Activated T-cell treated with anti-CD3 and anti-CD28 coated beads, Interleukin-2, amount 50 U/mL, for 72 hours (primary cell): Measurements from ENCODE around the gene PPM1M. TPM values are rescaled to one million over a fixed set of nuclear protein-coding genes. Genes with fewer than 3 reads are reported as not detected.
"Not testable (repeated sequence)": the region's sequence is repeated elsewhere in the genome, so short reads cannot be mapped to it uniquely, and the experiment has no call there.

Experiments used
- ATAC-seq, 2 donors: fragments of 150-1000 bp; cut with Tn5 transposase; replicated peaks in 1 of 2; 2 replicates each; pipeline ENCODE4 v1.10.0; 2021; ENCODE audit warnings: moderate library complexity in 2 of 2, mild to moderate bottlenecking in 1 of 2
- DNase-seq, 2 donors: peaks; one replicate each; pipeline ENCODE4 v3.0.0; 2021 to 2022; ENCODE audit warnings: mixed read lengths in 1 of 2
- H3K27ac Mint-ChIP-seq: one replicate; pipeline ENCODE4 v1.8.0; 2022; ENCODE audit warnings: mild to moderate bottlenecking, moderate library complexity, mixed read lengths
- H3K27me3 Mint-ChIP-seq: one replicate; pipeline ENCODE4 v1.8.0; 2022; ENCODE audit warnings: low read depth, mixed read lengths
- H3K36me3 Mint-ChIP-seq, 2 donors: one replicate each; pipeline ENCODE4 v1.8.0; 2022; ENCODE audit warnings: mixed read lengths in 2 of 2, mild to moderate bottlenecking in 1 of 2; ENCODE audit not compliant: insufficient read depth in 2 of 2
- H3K4me1 Mint-ChIP-seq: one replicate; pipeline ENCODE4 v1.8.0; 2022; ENCODE audit warnings: low read depth, mixed read lengths
- H3K4me3 Mint-ChIP-seq, 2 donors: one replicate each; pipeline ENCODE4 v1.8.0; 2022; ENCODE audit warnings: mild to moderate bottlenecking in 2 of 2, mixed read lengths in 2 of 2, moderate library complexity in 2 of 2
- H3K9me3 Mint-ChIP-seq, 2 donors: one replicate each; pipeline ENCODE4 v1.8.0; 2022; ENCODE audit warnings: mixed read lengths in 2 of 2
- total RNA-seq, 2 donors: library from RNA; stranded (reverse); gene quantifications; one replicate each; pipeline ENCODE4 v1.2.3, GENCODE V29; 2022

Gene PPM1M
- total RNA-seq, 2 donors from 2014 or later: 119 to 121 TPM

DNA sequence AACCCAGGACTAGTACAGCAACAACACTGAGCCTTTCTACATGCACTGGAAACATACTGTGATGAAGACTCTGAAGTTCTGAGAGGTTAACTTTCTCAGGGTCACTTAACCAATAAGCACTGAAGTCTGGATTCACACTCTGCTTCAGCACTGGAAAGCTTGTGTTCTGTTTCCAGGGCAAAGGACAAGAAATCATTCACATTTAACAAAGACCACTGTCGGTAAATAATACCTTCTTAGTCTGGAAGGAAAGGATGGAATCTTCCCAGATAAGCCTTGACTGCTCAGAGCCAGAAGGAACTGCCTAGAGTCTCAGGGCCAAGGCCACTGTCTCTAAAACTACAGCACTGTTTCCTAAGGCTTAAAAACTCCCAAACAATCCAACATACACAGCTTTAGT, 37.7 kb downstream of the PPM1M start:
- ATAC-seq: no peak
- Mint-ChIP-seq H3K27ac (peak overlapping the region; percentile 81), H3K4me1 (peaks cover 65% of the 10 kb centered on the region), H3K9me3 (no peaks in the 10 kb centered on the region), H3K4me3 (peak overlapping the region in 1 of 2 donors; percentile 52), H3K36me3 (peaks cover 6 to 7% of the 10 kb centered on the region in 2 donors), H3K27me3 (no peaks in the 10 kb centered on the region)
- DNase-seq: no peak

DNA sequence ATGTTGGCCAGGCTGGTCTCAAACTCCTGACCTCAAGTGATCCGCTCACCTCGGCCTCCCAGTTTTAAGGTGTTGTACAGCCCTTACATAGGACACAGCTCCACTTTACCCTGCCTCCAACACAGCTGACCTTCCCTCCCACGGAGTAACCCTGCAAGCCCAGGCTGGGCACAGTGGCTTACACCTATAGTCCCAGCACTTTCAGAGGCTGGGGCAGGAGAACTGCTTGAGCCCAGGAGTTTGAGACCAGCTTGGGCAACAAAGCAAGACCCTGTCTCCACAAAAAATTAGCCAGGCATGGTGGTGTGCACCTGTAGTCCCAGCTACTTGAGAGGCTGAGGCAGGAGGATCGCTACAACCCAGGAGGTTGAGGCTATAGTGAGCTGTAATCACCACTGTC, 38.5 kb downstream of the PPM1M start:
- not testable (repeated sequence) for ATAC-seq, H3K36me3 Mint-ChIP-seq

DNA sequence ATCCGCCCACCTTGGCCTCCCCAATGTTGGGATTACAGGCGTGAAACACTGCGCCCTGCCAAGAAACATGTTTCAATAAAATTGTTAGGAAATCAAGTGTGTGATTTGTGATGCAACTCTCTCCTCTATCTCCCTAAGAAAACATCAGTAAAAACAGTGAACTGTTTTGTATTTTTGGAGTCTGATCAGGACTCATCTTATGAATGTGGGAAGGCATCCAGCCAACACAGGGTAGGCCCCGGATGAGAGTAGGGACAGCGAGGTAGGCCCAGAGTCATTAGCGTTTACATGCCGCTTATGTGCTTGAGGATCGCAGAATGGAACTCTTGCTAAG, 41.2 kb downstream of the PPM1M start:
- H3K27me3 Mint-ChIP-seq: no peaks in the 10 kb centered on the region
- H3K27ac Mint-ChIP-seq: peak overlapping the region; percentile 100
- DNase-seq (no peak), ATAC-seq (no peak)
- peak overlapping the region; percentile 92 to 94 for H3K4me3 Mint-ChIP-seq
- H3K36me3 Mint-ChIP-seq: peaks cover 6 to 7% of the 10 kb centered on the region in 2 donors
- peaks cover 52% of the 10 kb centered on the region for H3K4me1 Mint-ChIP-seq
- H3K9me3 Mint-ChIP-seq: no peaks in the 10 kb centered on the region

More for the DNA sequence above, 38.5 kb downstream of the PPM1M start:
- H3K9me3 Mint-ChIP-seq, DNase-seq, H3K27me3 Mint-ChIP-seq, H3K4me3 Mint-ChIP-seq: not testable (repeated sequence)
- Mint-ChIP-seq H3K4me1 (peaks cover 67% of the 10 kb centered on the region), H3K27ac (peak overlapping the region; percentile 89)

DNA sequence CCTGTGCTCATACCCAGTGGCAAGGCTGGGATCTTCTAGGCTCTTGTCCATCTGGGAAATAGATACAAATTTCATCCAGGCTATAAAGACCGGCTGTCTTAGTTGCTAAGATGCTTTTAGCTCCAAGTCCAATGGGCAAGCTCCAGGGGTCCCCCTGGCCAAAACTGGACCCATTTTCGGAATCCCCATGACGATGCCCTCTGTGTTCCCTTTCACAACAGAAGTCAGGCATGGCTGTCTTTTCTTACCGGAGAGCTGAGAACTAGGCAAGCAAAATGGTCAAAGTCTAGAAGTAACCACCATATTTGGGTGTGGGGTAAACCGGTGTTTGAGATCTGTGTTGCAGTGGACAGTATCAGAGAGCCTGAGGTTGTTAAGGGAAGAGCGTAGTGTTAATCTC, 43.1 kb downstream of the PPM1M start:
- DNase-seq: no peak

DNA sequence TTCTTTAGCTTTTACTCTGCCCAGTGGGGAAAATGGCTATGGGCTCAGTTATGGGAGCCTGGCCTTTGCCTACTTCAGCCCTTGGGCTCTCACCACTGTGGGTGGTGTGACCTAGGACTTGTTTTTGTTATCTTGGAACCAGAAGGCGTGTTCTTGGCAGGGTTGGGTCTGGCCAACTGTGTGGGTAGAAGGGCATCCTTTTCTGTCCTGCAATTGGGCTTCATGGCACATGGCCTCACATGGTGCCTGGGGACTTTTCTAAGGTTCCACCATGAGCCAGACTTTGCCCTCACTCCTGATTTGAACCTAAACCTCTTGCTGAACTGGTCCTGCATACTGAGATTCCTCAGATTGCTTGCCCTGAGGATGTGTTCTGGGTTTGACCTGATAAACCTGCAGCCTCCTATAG, 43.8 kb downstream of the PPM1M start:
- peak overlapping the region in 1 of 2 donors; percentile 92 for H3K4me3 Mint-ChIP-seq
- H3K9me3 Mint-ChIP-seq: no peaks in the 10 kb centered on the region
- ATAC-seq: no peak
- H3K4me1 Mint-ChIP-seq: peaks cover 33% of the 10 kb centered on the region
- peaks cover 4 to 6% of the 10 kb centered on the region in 2 donors for H3K36me3 Mint-ChIP-seq
- no peaks in the 10 kb centered on the region for H3K27me3 Mint-ChIP-seq
- H3K27ac Mint-ChIP-seq: no peak overlapping the region
- no peak for DNase-seq

More for the DNA sequence above, 43.1 kb downstream of the PPM1M start:
- H3K27me3 Mint-ChIP-seq: no peaks in the 10 kb centered on the region
- H3K4me3 Mint-ChIP-seq: peak overlapping the region; percentile 92 to 94
- ATAC-seq: no peak
- H3K27ac Mint-ChIP-seq: peak overlapping the region; percentile 100
- H3K36me3 Mint-ChIP-seq: peaks cover 4 to 6% of the 10 kb centered on the region in 2 donors
- H3K4me1 Mint-ChIP-seq: peaks cover 33% of the 10 kb centered on the region
- H3K9me3 Mint-ChIP-seq: no peaks in the 10 kb centered on the region

DNA sequence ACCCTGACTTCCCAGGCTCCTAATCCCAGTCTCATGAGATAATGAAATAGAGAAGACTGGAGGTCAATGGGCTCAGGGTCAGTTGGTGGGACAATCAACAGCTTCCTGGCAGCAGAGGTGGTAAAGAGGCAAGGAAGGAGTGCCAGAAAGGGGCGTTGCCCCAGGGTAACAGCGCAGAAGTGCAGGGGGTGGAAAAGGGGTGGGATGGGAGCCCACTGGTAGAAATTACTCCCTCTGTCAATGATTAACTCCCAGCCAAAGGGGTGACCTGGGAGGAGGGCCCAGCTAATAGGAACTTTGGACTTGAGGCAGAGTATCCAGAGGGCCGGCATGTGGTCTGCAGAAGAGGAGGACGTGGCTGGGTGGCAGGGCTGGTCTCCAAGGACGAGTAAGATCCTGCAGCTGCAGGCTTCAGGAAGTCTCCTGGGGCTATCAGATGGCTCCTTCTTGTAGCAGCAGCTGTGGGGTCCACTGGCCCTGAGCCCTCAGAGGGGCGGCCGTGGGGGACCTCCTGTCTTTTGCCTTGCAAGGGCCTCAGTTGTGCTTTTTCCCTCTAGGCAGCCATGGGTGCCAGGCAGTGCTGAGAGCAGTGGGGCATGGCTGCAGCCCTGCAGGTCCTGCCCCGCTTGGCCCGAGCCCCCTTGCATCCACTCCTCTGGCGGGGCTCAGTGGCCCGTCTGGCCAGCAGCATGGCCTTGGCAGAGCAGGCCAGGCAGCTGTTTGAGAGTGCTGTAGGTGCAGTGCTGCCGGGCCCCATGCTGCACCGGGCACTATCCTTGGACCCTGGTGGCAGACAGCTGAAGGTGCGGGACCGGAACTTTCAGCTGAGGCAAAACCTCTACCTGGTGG, 44.4 kb downstream of the PPM1M start:
- DNase-seq: no peak
- Mint-ChIP-seq H3K4me3 (no peak overlapping the region), H3K9me3 (no peaks in the 10 kb centered on the region), H3K36me3 (peaks cover 4 to 6% of the 10 kb centered on the region in 2 donors), H3K27me3 (no peaks in the 10 kb centered on the region), H3K4me1 (peaks cover 33% of the 10 kb centered on the region), H3K27ac (no peak overlapping the region)
- ATAC-seq: no peak

DNA sequence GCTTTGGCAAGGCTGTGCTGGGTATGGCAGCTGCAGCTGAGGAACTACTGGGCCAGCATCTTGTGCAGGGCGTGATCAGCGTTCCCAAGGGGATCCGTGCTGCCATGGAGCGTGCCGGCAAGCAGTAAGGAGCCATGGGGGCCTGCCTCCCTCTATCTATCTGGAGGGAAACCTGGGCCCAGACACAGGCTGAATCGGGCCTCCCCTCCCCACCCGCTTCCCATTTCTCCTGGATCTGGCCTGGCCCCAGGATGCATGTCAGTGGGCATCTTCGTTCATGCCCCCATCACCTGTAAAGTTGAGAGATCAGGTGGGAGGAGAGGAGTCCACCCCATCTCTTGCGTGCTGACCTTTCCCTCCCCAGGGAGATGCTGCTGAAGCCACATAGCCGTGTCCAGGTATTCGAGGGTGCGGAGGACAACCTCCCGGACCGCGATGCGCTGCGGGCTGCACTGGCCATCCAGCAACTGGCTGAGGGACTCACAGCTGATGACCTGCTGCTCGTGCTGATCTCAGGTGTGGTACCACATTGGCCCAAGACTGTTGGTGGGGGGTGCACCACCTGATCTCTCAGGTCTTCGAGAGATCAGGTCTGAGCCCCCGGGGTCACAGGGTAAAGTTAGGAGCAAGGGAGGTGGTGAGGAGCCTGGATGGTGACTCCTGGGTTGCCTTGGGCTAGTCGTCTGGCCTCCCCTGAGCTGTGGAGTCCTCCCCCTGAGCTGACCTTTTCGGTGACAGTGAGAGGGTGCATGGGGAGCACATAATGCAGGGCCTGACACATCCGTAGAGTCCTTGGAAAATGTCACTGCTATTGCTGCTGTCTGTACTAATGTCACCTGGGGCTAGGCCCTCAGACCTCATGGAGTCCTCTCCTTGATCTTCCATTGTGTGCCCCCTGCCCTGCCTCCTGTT, 45.3 kb downstream of the PPM1M start:
- H3K27me3 Mint-ChIP-seq: no peaks in the 10 kb centered on the region
- H3K36me3 Mint-ChIP-seq: peaks cover 4 to 6% of the 10 kb centered on the region in 2 donors
- H3K4me1 Mint-ChIP-seq: peaks cover 31% of the 10 kb centered on the region
- H3K27ac Mint-ChIP-seq: no peak overlapping the region
- no peaks in the 10 kb centered on the region for H3K9me3 Mint-ChIP-seq
- H3K4me3 Mint-ChIP-seq: no peak overlapping the region
- DNase-seq: no peak
- no peak for ATAC-seq

DNA sequence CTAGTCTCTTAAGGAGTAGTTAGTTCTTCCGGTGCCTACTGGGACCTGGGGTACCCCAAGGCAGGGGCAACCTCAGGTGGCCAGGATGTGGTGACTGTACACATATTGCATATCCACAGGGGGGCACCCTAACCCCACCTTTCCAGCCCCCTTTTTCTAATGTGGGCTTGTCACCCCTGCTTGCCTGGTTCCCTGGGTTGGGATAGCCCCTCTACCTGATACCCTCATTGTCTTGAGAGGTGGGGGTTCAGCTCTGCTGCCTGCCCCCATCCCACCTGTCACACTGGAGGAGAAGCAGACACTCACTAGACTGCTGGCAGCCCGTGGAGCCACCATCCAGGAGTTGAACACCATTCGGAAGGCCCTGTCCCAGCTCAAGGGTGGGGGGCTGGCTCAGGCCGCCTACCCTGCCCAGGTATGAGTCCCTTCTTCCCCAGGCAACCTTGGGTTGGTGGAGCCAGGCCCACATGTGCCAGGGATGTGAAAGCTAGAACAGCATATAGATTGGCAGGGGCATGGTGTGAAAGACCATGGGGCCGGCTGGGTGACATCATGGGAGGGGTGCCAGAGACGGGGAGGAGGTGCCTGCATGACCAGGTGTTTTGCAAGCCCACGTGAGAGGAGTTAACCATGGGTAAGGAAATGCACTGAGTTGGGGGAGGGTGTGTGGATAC, 46.1 kb downstream of the PPM1M start:
- H3K27ac Mint-ChIP-seq: no peak overlapping the region
- no peak overlapping the region for H3K4me3 Mint-ChIP-seq
- H3K36me3 Mint-ChIP-seq: peaks cover 4 to 5% of the 10 kb centered on the region in 2 donors

DNA sequence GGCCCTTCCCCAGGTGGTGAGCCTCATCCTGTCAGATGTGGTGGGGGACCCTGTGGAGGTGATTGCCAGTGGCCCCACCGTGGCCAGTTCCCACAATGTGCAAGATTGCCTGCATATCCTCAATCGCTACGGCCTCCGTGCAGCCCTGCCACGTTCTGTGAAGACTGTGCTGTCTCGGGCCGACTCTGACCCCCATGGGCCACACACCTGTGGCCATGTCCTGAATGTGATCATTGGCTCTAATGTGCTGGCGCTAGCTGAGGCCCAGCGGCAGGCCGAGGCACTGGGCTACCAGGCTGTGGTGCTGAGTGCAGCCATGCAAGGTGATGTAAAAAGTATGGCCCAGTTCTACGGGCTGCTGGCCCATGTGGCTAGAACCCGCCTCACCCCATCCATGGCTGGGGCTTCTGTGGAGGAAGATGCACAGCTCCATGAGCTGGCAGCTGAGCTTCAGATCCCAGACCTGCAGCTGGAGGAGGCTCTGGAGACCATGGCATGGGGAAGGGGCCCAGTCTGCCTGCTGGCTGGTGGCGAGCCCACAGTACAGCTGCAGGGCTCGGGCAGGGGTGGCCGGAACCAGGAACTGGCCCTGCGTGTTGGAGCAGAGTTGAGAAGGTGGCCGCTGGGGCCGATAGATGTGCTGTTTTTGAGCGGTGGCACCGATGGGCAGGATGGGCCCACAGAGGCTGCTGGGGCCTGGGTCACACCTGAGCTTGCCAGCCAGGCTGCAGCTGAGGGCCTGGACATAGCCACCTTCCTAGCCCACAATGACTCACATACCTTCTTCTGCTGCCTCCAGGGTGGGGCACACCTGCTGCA, 46.9 kb downstream of the PPM1M start:
- H3K4me3 Mint-ChIP-seq: no peak overlapping the region
- peaks cover 0 to 2% of the 10 kb centered on the region in 2 donors for H3K36me3 Mint-ChIP-seq
- DNase-seq: no peak
- no peak for ATAC-seq
- H3K4me1 Mint-ChIP-seq: peaks cover 18% of the 10 kb centered on the region
- H3K27me3 Mint-ChIP-seq: no peaks in the 10 kb centered on the region
- H3K27ac Mint-ChIP-seq: no peak overlapping the region
- no peaks in the 10 kb centered on the region for H3K9me3 Mint-ChIP-seq

More for the DNA sequence above, 46.1 kb downstream of the PPM1M start:
- Mint-ChIP-seq H3K9me3 (no peaks in the 10 kb centered on the region), H3K4me1 (peaks cover 23% of the 10 kb centered on the region), H3K27me3 (no peaks in the 10 kb centered on the region)
- DNase-seq (peak; percentile 52 to 59), ATAC-seq (no peak)

DNA sequence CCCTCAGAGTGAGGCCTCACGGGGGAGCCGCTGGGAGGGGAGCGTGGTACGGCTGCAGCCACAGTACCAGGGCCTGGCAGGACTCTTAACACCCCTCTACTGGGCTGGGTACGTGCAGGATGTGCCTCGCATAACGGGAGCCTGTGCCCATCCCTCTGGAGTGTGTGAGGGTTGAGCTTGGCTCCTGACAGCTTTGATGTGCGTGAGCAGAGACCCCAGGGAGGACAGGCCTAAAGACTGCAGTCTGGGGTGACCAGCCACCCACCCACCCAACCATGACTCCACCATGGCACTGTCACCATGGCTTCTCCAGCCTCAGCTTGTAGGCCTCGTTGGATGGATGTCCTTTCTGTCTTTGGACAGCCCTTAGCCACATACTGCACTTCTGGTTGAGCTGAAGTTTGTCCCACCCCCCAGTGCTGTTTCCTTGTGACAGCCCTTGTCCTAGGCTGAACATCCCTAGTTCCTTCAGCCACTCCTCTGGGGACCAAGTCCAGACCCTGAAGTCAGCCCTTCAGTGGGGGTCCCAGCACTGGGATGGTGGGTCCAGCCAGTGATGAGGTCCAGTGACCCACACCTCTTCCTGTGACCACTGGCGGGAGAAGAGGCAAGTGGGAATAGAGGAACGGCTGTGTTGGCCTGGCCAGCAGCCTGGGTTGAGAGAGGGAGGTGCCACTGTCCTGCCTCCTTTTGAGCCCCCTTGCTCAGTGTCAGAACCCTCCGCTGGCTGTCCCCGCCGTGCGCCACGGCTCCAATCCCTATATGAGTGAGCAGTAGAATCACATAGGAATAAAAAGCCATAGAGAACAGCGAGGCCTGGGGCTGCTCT, 48.1 kb downstream of the PPM1M start:
- DNase-seq (no peak), ATAC-seq (no peak)
- peaks cover 15% of the 10 kb centered on the region for H3K4me1 Mint-ChIP-seq
- H3K9me3 Mint-ChIP-seq: no peaks in the 10 kb centered on the region
- H3K4me3 Mint-ChIP-seq: no peak overlapping the region
- H3K36me3 Mint-ChIP-seq: no peaks in the 10 kb centered on the region
- H3K27ac Mint-ChIP-seq: no peak overlapping the region
- no peaks in the 10 kb centered on the region for H3K27me3 Mint-ChIP-seq

DNA sequence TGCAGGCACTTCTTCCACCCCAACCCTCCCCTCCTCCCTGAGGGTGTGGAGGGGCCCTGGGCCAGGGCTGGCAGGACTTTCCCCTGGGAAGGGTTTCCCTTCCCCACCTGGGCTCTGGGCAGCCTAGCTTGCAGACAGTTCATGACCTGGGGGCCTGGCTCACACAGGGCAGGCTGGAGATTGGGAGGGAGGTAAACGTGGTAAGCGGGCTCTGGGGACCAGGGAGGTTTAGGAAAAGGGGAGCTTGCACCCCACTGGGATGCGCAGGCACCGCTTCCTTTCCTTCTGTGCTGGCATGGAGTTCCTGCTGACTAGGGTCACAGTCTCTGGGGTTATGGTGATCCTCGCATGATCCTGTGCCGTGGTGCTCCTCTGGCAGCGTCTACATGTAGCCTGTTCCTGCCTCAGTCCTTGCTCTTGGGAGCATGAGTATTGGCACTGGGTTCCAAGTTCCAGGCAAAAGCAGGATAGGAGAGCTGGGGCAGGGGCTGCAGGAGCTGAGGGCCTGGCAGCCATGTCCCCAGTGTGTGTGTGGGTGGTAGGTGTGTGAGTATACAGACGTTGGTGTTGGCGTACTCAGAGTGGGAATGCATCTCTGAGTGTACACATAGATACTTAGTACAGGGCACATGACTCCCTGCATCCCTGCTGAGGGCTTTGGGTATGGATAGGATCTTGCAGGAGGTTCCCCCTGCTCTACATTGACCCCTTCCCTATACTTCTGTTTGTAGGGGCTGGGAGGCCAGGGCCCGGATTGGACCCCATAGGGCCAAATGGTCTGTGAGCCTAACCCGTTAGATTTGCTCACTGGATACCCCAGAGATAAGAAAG, 49.0 kb downstream of the PPM1M start:
- Mint-ChIP-seq H3K9me3 (no peaks in the 10 kb centered on the region), H3K4me3 (no peak overlapping the region), H3K27me3 (no peaks in the 10 kb centered on the region), H3K36me3 (no peaks in the 10 kb centered on the region), H3K4me1 (peaks cover 11% of the 10 kb centered on the region), H3K27ac (no peak overlapping the region)
- DNase-seq: no peak
- ATAC-seq: no peak
